Right renal pelvis (tissue), 4 donors: ENCODE measurements around the gene LMTK2. TPM values are rescaled to one million over a fixed set of nuclear protein-coding genes. Genes with fewer than 3 reads are reported as not detected.
"Not testable (repeated sequence)": the region's sequence is repeated elsewhere in the genome, so short reads cannot be mapped to it uniquely, and the experiment has no call there.

Source experiments
- DNase-seq, 4 donors: peaks; one replicate each; pipeline ENCODE4 v3.0.0-alpha.2; 2013; ENCODE audit warnings: low read depth in 4 of 4, low spot score in 3 of 4, missing footprints in 1 of 4
- polyA plus RNA-seq, 4 donors: library from polyadenylated mRNA; unstranded; fragments of 120-200 nt; gene quantifications; one replicate each; pipeline ENCODE4 v1.2.1, GENCODE V29; 2013; ENCODE audit not compliant: insufficient read length in 4 of 4

Gene LMTK2
- polyA plus RNA-seq, 4 donors: 13.6 to 14.8 (median 14.4) TPM

DNA sequence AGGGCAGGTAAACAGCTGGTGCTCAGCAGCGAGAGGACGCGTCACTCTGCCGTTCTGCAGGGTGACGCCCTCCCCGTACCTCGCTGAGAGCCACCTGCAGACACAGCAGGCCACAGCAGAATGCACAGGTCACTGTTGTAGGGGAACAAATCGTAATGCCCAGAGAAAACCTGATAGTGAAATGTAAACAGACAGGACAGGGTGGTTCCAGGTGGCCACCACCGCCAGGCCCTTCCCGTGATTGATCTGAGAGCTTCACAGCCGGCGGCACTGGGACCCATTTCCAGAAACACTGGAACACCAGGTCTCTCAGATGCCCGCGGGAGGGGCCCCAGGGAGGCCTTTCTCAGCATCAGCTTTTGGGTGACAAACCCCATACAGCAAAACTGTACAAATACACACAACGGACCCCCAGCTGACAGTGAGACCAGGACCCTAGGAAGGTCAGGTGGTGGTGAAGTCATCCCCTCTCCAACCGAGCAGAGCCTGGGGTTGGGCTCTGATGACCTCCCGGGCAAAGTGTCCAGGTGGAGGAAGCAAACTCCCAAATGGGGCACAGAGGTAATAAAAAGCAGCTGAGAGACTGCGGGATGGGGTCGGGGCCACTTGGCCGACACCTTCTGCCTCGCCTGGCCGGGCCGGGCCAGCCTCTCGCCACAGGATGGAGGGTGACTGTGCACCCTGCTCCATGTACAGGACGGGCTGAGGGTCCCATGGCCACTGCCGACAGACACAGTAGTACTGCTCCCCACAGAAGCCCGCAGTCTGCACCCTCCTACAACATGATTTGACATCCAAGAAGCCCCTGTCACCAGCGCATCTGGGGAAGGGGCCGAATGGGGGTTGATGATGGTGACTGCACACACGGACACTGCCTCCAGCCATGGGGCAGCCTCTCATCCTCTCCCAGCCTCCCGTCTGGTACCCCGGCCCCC lies 109.2 kb downstream of the LMTK2 start:
- no peak for DNase-seq

DNA sequence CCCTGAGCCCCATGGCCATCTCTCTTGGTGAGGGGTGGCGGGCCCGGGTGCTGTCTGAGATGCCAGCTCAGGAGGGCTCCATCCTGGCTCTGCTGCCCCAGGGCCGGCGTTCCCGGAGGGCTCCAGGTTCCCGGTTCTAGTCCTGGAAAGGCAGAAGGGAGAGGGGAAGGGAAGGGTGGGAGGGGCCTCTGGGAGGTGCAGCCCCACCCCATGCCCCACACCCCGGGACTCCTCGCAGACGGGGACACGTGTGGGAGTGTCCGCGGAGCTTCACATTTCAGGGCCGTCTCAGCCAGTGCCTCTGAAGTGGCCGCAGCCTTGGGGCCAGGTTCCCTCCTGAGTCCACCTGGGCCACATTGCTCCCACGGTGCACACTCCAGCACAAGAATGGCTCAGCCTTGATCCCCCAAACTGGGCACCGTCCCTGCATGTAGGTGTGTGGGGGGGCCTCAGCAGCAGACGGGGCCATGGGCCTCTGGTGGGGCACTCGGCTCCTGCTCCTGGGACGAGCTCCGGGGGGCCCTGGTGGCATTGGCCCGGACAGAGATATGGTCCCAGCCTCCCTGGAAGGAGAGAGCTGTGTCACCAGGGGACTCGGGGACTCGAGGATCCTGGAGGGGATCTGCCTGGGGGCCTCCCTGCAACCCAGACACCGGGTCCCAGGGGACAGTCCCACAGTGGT lies 110.4 kb downstream of the LMTK2 start:
- no peak for DNase-seq

DNA sequence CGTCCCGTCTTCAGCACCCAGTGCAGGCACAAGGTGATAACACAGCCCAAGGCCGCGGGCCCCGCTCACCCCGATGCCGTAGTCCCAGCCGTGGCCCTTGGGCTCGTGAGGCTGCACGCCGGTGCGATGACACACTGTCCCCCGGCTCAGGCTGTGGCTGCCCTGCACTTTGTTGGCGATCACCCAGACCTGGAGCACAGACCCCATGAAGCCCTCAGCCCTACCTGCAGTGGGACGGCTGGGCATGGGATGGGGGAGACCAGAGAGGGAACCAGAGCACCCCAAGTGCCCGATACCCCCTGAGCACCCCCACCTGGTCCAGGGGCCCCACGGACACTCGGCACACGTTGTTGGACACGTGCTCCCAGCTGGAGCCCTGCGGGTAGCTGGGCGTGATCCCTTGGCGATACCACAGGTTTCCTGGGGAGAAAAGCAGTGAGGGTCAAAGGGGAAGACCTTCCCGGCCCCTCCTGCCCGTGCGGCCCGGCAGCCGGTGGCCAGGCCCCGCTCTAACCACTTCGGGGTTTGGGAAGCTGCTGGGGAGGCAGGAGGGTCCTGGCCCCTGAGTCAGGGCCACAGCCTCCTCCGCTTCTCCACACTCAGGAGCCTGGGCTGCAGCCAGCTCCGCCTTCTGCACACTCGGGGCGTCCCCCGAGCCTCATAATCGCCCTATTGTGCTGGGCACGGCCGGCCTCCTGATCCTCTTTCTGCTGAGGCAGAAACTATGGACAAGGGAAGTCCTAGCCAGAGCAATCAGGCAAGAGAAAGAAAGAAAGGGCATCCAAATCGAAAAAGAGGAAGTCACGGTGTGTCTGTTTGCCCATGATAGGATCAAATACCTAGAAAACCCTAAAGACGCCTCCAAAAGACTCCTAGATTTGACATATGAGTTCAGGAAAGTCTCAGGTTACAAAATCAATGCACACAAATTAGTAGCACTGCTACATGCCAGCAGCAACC lies 111.2 kb downstream of the LMTK2 start:
- DNase-seq: no peak

DNA sequence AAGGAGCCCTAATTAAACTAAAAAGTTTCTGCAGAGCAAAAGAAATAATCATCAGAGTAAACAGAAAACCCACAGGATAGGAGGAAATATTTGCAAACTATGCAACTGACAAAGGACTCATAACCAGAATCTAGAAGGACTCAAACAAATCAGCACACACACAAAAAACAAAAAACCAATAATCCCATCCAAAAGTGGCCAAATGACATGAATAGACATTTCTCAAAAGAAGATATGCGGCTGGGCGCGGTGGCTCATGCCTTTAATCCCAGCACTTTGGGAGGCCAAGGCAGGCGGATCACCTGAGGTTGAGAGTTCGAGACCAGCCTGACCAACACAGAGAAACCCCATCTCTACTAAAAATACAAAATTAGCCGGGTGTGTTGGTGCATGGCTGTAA lies 112.7 kb downstream of the LMTK2 start:
- DNase-seq: not testable (repeated sequence)

DNA sequence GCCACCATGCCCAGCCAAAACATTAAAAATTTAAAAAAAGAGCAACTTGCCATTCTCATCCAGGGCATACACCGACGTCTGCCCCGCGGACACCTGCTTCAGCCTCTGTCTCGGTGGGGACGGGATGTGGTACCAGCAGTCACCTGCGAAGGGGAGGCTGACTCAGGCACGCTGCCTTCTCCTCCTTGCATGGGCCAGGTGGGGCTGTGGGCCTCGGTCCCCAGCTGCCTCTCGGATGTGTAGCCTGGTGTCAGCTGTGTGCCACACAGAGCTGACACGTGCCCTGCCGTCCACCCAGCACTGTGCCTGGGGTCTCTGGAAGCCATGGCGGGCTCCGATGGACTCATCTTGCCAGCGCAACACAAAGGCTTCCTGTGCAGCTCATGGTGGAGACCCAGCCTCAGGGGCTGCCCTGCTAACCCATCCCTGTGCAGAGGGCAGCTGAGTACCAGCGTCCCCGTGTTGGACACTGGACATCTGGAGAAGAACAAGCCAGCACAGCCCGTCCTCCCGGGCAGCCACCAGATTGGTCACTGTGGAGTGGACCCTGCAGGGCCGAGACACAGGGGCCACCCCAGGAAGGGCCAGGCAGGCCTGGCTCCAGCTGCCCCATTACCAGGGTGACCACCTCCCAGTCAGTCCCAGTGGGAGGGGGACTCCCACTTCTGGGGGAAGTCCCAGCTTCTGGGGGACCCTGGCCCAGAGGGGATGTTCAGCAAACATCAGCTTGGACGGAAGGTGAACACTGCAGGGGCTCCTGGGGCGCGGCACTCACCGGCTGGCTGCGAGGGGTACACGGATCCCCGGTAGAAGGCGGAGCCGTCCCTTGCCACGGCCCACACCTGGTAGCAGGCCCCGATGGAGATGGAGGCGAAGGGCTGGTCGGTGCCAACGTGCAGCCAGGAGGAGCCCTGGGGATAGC lies 115.2 kb downstream of the LMTK2 start:
- DNase-seq: no peak

DNA sequence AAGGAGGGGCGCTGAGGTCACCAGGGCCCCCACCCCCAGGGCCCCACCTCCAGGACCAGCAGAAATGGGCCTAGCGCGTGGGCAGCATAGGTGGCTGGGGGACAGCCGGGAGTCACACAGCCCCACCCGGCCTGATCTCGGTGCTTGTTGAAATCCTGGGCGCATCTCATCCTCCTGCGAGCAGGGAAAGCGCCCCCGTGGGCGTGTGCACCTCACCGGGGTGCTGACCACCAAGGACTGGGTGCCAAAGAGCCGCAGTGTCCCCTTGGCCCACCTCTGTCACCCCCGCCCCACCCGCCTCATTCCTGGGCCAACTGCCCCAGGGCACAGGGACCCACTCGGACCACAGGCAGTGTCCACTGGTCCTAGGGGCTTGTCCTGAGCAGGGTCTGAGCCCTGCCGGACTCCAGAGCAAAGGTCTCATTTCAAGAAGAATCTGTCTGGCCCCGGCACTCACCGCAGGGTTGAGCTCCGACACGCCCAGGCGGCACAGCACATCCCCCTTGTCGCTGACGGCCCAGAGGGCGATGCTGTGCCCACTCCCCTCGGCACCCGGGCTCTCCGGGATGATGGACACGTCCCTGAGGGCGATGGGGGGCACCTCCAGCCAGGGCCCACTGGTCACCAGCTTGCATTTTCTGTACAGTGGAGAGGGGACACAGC lies 116.0 kb downstream of the LMTK2 start:
- DNase-seq: no peak

DNA sequence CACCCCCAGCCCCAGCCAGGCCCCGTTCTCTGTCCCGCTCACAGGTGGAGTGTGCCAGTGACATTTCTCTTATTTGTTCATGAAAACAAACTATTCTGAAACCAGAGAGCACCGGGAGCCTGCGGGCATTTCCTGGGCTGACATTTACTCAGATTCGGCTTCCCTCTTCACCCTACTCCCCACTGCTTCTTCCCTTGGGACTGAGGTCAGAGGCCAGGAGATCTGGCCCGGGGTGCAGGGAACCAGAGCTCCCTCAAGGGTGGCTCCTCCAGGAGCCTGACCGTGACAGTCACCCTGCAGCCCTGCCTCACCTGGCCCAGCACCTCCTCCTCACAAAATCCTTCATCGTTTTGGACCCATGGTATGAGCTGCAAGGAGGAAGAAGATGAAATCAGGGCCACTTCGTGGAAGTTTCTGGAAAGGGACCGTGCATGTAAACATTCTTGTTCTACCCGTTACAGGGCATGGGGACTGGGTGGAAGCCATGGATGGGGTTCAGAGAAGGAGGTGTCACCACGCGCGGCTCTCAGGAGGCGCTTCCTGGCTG lies 116.8 kb downstream of the LMTK2 start:
- no peak for DNase-seq

DNA sequence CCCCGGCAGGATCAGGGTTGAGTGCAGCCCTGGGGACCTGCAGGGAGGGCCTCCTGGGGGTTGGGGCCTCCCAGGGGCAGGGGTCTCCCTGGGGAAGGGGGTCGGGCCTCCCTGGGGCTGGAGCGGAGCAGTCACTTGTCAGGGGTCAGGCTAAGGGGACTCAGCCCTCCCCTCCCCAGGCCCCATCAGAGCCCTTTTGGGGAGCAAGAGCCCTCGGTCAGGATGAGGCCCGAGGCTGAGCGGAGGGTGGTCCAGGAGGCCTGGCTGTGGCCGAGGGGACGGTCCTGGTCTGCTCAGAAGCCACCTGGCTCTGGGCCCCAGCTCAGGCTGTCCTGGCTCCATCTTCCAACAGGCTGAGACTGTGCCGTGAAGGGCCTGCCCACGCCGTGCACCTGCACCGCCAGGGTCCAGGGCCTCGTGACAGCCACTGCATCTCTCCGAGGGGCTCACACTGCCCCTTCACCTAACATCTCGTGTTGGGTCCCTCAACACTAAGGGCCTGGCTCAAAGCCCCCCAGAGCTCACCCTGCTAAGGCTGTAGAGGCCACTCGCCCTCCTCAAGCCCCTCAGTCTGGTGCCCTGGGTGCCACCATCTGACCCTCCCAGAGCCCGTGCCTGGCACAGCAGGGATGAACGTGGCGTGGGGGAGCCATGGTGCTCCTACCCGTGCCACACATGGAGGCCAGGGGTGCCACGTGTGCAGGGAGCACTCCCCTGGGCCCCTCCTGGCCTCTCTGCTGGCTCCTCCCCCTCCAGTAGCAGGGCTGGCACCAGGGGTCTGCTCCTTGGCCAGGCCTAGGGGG lies 117.4 kb downstream of the LMTK2 start:
- DNase-seq: no peak

DNA sequence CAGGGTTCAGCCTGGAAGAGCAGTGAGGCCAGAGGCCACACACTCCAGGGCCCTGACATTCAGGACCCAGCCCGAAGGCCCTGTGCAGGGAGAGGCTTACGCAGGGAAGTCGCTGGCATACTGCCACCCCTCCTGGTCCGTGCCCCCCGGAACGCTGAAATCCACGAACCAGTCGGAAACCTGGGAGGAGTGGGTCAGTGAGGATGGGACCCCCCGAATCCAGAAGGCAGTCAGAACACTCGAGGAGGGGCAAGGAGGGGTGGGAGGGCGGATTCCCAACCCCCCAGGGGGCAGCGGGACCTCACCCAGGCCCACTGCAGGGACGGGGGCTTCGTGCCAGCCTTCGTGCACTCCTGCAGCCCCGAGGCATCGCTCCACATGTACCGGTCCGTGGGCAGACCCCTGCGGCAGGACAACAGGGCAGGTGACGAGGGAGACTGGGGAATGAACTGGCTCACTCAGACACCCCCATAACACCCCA lies 118.1 kb downstream of the LMTK2 start:
- DNase-seq: no peak

DNA sequence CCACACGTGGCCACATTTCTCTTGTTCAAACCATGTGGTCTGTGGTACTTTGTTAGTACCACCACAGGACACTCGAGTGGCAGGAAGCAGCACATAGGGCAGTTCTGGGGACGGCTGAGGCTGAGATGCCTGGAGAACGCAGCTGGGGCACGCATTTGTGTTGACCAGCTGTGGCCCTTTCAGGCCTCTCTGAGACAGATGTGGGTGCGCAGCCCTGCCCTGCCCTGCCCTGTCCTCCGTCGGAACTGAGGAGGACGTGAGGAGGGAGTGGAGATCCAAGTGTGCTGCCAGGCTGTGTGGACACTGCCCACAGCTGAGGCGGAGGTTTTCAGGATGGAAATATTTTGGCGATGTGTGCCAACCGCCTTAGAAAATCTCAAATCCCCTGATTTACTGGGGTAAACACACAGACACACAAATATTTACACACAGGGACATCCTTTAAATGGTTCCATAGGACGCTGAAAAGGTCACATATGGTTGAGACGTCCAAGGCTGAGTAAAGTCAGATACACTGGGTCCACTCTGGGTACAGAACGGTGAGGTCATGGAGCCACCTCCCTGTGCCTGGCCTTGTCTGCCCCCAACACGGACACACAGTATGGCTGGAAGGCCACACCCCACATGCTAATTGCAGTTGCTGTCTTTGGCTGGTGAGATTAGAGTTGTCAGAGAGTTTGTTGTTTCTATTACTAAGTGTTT lies 119.4 kb downstream of the LMTK2 start:
- no peak for DNase-seq

DNA sequence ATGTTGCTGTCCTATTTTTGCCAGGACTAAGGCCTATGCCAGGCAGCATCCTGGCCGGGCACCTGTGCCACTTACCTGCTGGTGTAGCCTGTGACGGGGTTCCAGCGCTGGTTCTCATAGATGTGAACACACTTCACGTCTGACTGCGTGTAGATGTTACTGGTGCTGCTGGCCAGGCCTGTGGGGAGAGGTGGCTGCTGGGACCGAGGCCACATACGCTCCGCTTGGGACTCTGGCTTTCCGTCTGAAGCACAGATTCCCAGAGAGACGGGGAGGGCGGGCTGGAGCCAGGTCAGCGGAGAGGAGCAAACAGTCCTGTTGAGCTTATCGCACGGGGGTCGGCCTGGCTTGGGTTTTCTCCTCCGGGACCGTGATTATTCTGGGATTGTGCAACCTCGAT lies 121.3 kb downstream of the LMTK2 start:
- DNase-seq: no peak

DNA sequence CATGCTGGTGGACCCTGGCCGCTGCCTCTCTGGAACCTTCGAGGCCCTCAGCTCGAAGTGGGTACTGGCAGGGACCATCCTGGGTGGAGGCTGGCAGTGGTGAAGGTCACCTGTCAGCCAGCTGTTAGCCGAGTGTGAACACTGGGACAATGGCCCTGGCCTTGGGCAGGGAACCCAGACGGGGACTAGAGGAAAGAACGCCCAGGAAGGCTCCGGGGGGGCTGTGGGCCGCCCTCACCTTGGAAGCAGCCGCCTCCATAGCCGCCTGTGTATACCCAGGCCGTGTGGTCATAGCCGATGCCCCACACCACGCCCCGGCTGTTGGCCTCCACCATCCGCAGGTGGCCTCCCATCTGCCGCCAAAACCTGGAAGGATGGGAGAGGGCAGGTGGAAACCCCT lies 122.1 kb downstream of the LMTK2 start:
- DNase-seq: no peak

DNA sequence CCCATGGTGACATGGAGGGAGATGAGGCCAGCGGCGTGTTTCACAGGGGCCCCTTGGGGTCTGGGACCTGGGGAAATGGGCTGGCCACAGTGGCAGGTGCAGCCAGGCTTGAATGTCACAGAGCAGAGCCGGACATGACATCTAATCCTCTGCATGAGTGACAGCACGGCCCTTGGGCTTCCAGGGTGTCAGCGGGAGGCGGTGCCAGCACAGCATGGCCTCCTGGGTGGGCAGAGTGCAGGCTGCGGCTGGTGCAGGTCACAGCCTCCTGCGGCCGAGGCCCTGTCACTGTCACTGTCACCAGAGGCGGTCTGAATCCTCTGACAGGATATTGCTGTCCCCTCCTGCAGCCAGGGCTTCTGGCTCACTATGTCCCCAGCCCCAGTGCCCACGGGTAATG lies 122.8 kb downstream of the LMTK2 start:
- no peak for DNase-seq

DNA sequence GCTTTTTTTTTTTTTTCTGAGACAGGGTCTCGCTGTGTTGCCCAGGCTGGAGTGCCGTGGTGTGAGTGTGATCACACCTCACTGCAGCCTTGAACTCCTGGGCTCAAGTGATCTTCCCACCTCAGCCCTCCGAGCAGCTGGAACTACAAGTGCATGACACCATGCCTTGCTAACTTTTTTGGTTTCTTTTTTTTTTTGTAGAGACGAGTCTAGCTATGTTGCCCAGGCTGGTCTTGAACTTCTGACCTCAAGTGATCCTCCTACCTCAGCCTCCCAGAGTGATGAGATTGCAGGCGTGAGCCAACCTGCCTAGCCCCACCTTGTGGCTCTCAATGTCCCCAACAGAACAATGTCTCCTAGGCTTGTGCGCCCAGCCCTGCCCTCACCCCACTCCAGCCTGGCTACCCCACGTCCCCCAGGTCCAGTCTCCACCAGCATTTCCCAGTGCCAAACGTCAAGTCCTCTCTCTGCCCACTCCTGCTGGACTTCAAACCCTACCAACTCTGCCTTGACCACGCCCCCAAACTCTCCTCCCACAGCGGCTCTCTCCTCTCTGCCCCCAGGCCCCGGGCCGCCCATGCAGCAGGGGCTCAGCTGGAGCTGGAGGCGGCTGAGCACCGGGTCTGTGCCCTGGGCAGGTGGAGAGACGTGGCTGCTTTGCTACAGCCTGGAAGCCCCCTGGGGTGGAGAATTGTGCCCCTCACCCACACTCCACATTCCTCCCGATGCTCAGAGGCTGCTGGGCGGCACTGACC lies 123.5 kb downstream of the LMTK2 start:
- no peak for DNase-seq

DNA sequence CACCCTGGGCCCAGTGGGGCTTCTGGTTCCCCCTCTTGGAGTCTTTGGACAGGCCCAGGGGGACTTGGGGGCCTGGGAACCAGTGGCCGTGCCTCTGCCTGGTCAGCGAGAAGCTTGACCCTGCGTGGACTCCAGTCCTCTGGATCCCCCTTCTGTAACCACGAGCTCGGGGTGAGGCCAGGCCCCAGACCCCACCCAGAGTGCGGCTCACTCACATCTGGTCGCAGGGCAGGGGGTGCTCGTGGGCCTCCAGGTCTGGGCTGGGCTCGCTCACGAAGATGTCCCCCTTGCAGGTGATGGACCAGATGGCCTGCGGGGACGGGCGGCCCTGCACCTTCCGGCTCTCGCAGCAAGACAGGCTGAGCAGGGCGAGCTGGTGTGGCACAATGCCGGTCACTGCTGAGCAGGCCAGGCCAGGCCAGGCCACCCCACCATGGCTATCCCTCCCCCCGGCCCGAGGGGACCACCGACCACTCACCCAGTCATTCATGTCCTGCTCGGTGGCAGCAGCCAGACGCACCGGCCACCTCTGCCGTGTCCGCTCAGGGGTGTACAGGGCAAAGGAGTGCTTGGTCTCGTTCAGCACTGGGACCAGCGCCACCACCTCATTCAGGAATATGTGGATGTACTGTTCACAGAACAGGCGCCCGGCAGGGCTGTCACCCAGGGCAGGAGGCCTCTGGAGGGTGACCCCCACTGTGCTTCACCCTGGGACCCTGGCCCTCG lies 124.2 kb downstream of the LMTK2 start:
- DNase-seq: no peak
